CD4-positive, alpha-beta T cell treated with Interferon gamma for 1 hour (primary cell): Measurements from ENCODE around the gene ARVCF.

Experiments used
- DNase-seq: peaks from one replicate; pipeline ENCODE4 v3.0.0-alpha.2; 2020

ARVCF gene

DNA sequence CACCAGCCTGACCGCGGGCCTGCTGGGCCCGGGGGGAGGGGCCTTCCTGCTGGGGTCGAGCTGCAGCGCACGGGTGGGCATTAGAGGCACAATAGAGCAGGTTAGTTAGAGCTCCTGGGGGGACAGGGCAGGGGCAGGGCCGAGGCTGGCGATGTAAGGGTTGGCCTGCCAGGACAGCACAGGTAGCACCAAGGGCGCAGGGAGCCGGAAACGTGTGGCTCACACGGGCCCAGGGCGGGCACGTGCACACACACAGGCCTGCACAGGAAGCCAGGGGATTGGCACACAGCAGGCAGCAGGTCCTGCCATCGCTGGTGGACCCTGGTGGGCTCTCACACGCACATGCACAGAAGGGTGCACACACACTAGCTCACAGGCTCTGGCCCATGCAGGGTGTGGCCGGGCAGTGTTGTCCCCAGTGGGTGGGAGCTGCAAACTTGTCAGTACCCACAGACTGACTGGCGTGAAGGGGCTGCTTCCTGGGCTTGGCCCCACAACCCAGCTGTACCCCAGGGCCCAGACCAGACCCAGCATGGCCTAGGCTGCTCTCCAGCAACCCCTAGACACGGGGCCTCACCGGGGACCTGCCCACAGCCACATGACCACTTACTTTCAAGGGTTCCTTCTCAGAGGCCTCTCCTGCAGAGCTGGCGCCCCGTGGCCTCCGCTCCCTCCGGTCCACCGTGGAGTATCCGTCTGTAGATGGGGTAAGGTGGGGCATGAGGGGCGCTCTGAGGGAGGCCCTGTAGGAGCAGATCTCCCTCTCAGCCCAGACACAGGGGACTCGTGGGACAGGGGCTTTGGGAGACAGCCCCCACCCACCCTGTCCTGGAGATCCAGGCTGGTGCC is 45.1 kb downstream of the ARVCF start:
- no peak for DNase-seq

DNA sequence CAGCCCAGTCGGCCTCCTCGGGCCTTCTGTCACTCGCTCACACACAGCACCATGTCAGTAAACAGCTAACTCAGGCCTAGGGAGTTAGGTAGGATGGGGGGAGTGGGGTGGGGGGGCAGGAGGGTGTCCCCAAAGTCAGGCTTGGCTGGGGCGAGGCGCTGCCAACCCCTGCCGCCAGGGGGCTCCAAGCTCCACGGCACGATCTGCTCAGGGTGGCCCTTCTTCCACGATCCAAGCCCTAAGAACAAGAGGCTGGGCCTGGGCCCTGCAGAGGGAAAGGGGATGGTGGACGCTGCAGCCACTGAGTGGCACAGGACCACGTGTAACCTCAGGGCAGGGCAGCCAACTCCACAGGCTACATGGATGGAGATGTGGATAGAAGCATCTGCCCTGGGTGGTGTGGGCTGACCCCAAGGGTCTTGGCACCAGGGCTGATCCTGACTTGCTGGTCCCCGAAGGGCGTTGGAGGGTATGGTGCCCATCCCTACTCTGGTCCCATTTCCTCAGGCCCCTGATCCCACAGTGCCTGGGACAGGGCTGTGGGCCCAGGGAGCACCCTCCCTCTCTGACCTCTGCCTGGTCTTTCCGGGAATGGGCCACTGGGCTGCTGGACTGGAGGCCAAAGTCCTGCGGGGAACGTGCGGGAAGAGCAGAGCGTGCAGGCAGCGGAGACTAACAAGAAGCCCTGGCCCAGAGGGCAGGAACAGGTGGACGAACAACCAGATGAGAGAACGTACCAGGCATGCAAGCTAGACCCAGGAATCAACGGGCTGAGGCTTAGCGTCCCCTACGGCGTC is 45.9 kb downstream of the ARVCF start:
- DNase-seq = peak; percentile 68

DNA sequence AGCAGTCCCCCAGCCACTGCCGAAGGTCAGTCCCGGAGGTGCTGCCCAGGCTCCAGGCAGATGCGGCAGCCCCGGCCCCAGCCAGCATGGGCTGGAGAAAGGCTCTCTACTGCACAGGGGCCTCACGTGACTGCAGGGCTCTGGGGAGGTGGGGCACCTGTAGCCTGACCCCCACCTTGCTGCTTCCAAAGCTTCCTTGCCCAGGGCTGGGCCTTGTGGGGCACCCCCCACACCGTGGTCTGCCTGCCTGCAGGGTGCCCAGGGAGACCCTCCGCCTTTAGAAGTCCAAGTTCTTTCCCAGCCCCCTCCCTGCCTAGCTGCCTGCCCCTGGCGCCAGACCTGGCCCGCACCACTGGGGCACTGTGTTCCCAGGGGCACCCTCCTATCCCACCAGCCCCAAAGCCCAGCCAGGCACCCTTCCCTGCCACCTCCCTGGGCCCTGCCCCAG is 46.6 kb downstream of the ARVCF start:
- DNase-seq = no peak

DNA sequence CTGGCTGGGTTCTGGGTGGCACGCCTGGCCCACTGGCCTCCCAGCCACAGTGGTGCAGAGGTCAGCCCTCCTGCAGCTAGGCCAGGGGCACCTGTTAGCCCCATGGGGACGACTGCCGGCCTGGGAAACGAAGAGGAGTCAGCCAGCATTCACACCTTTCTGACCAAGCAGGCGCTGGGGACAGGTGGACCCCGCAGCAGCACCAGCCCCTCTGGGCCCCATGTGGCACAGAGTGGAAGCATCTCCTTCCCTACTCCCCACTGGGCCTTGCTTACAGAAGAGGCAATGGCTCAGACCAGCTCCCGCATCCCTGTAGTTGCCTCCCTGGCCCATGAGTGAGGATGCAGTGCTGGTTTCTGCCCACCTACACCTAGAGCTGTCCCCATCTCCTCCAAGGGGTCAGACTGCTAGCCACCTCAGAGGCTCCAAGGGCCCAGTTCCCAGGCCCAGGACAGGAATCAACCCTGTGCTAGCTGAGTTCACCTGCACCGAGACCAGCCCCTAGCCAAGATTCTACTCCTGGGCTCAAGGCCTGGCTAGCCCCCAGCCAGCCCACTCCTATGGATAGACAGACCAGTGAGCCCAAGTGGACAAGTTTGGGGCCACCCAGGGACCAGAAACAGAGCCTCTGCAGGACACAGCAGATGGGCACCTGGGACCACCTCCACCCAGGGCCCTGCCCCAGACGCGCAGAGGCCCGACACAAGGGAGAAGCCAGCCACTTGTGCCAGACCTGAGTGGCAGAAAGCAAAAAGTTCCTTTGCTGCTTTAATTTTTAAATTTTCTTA is 47.3 kb downstream of the ARVCF start:
- DNase-seq = no peak

DNA sequence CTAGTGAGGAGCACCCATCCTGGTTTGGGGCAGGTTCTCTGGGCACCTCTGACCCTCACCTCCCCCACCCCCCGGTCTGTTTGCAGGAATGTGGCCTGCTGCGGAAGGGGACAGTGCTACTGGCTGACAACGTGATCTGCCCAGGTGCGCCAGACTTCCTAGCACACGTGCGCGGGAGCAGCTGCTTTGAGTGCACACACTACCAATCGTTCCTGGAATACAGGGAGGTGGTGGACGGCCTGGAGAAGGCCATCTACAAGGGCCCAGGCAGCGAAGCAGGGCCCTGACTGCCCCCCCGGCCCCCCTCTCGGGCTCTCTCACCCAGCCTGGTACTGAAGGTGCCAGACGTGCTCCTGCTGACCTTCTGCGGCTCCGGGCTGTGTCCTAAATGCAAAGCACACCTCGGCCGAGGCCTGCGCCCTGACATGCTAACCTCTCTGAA is 48.2 kb downstream of the ARVCF start:
- no peak for DNase-seq

DNA sequence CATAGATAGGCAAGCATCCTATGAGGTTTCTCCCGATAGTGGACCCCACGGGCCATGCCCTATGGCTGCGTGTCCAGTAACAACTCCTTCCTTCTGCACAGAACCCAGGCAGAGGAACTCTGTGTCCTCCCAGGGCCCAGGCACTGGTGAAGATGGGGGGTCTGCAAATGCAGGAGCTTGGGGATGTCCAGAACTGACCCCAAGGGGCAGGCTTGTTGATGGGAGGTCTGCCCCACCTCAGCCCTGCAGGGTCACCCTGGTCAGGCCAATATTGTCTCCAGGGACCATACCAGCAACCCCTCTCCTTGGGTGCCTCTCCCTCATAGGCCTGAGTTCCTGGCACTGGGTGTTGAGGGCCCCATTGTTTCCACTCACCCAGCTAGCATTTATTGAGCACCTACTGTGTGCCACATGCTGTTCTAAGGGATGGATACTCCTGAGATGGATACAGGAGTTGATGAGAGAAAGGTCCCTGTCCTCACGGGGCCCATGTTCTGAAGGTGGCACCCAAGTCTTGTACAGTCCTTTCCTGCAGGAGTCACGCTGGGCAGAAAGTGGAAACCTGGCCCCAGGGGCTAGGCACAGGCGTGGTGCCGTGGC is 48.7 kb downstream of the ARVCF start:
- no peak for DNase-seq

DNA sequence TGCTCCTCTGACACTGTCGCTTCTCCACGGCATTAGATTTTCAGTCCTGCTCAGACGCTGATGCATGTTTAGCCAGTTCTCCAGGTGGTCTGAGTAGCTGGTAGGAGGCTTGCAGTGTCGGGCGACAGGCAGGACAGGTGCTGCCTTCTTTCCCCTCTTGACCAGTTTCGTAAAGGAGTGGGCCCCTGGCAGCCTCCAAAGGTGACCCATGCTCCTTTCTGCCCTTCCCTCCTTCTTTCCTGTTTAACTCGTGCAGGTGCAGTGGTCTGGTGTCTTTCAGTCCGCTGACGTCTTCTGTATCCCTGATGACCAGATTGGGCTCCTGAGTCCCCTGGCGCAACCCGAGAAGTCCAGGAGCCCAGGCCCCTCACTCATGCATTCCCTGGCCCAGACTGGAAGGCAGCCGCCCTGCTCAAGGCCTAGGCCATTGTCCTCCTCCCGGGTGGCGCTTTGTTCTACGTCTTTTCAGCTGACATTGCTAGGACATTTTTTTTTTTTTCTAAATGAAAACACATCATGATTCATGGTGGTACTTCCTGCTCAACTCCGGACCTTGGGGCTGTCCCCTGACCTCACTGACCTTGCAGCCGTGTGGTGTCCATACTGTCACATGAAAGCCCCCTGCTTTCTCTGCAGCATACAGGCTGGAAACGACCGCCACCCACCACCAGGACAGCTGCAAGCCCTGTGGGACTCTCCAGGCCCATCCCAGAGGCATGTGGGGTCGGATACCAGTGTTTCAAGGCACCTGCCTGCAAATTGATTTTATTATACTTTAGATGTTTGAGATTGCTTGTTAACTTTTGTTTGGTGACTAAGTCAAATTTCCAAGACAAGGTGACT is 49.5 kb downstream of the ARVCF start:
- no peak for DNase-seq

DNA sequence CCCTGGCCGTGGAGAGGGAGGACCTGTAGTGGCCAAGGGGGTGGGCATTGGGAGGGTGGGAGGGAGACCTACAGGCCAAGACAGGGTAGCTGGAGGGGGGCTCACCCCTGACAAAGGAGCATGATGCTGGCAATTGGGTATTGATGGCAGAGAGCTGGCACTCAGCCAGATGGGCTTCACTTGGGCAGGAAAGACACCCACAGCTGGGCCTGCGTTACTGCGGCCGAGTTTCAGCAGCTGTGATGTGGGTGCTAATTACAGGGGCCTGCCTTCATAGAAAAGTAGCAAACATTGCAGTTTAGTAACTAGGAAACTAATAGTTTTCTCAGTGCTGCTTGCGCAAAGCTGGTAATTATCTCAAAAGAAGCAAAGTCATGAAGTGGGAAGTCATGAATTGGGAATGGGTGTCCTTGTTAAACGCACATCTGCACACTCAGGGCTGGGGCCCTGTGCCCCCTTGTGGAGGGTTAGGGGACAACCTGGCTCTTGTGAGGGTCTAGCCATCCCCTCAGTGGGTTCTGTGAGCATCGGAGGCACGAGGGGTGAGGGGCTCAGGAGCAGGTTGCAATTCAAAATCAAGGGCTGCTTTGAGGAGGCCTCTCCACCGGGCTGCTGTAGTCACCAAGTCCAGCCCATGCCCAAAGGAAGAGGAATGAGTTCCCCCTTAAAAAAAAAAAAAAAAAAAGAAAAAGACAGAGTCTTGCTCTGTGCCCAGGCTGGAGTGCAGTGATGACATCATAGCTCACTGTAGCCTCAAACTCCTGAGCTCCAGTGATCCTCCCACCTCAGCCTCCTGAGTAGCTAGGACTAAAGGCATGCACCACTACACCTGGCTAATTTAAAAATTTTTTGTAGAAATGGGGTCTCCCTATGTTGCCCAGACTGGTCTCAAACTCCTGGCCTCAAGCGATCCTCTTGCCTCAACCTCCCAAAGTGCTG is 50.6 kb downstream of the ARVCF start:
- DNase-seq = no peak

DNA sequence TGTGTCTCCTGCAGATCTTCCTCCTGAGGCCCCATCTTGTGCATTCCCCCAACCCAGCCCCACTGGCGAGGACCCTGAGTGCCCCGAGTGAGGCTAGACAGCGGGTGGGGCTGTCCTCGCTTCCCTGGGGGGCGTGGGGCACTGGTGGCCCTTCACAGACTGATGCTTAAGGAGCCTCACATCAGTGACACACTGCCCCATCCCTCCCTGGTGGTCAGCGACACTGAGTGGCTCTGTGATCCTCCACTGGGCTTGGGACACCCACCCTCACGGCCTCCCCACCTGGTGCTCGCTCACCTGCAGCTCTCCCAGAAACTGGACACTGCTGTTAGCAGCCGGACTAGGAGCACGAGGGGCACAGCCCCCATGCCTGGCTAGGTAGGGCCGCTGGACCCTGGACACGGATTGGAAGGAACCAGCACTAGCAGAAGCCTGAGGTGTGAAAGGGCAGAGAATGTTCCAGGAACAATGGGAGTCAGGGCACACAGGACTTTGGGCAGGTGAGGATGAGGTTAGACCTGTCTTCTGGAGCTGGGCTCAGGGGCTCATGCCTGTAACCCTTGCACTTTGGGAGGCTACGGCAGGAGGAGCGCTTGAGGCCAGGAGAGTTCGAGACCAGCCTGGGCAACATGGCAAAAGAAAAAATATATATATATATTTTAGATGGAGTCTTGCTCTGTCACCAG is 51.8 kb downstream of the ARVCF start:
- DNase-seq = no peak

DNA sequence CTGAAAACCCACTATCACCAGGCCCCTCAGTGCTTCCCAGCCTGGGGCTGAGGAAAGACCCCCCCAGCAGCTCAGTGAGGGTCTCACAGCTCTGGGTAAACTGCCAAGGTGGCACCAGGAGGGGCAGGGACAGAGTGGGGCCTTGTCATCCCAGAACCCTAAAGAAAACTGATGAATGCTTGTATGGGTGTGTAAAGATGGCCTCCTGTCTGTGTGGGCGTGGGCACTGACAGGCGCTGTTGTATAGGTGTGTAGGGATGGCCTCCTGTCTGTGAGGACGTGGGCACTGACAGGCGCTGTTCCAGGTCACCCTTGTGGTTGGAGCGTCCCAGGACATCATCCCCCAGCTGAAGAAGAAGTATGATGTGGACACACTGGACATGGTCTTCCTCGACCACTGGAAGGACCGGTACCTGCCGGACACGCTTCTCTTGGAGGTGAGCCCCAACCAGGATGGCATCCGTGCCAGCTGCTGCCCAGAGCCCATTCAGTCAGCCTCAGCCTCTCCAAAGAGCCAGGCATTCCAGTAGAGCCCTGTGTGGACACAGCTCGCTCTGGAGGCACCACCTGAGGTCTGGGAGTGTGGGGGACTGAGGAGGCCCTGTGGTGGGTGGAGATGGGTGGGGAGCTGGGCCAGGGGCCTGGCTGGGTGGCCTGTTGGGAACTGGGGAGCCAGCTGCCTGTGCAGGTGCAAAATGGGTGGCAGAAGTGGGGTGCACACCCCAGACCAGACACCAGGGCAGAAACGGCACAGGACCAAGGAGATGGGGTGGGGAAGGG is 52.6 kb downstream of the ARVCF start:
- DNase-seq = no peak

DNA sequence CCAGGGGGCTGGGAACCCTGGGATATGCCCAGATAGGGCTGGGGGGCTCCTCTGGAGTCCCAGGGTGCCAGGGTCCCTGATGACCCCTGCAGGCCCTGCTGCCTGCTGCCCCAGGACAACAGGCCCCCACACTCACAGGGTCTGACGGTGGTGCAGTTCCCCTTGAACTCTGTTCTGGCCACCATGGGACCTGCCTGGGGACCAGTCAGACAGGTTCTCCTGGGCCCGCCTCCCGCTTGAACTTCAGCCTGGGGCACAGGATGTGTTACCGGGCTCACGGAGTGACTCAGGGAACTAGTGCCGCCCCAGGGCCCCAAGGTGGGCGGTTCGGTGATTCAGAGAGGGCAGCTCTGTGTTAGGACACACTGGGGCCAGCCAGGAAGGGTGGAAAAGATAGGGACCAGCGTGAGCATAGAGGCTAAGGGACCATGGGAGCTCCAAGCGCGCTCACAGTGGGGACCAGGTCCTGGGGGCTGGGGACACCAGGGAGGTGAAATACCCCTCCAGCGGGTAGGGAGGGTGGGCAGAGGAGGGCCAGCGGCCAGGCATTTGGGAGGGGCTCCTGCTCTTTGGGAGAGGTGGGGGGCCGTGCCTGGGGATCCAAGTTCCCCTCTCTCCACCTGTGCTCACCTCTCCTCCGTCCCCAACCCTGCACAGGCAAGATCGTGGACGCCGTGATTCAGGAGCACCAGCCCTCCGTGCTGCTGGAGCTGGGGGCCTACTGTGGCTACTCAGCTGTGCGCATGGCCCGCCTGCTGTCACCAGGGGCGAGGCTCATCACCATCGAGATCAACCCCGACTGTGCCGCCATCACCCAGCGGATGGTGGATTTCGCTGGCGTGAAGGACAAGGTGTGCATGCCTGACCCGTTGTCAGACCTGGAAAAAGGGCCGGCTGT is 53.5 kb downstream of the ARVCF start:
- no peak for DNase-seq

DNA sequence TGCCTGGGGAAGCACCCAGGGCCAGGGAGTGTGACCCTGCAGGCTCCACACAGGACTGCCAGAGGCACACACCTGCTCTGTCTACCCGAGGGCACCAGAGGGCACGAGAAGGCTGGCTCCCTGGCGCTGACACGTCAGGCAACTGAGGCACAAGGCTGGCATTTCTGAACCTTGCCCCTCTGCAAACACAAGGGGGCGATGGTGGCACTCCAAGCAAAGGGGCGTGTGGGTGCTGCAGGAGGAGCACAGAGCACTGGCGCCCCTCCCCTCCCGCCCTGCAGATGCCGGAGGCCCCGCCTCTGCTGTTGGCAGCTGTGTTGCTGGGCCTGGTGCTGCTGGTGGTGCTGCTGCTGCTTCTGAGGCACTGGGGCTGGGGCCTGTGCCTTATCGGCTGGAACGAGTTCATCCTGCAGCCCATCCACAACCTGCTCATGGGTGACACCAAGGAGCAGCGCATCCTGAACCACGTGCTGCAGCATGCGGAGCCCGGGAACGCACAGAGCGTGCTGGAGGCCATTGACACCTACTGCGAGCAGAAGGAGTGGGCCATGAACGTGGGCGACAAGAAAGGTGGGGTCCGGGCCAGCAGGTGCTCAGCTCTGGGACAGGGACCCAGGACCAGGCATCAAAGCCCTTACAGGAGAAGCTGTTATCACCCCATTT is 54.2 kb downstream of the ARVCF start:
- DNase-seq = peak; percentile 43

DNA sequence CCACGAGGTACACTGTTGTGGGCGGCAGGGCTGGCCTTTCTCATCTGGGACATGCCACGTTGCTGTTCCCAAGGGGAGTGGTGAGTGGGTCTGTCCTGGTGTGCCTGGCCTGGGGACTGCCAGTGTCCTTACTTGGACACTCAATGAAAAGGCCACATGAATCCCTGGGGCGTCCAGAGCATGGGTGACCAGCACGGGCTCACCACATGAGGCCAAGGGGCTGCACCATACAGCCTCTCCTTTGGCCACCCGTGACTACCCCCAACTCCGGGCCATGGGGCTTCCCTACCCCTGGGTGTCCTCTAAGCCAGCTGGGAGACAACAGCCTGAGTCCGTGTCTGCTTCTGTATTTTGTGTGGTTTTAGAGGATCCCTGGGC is 54.8 kb downstream of the ARVCF start:
- no peak for DNase-seq

DNA sequence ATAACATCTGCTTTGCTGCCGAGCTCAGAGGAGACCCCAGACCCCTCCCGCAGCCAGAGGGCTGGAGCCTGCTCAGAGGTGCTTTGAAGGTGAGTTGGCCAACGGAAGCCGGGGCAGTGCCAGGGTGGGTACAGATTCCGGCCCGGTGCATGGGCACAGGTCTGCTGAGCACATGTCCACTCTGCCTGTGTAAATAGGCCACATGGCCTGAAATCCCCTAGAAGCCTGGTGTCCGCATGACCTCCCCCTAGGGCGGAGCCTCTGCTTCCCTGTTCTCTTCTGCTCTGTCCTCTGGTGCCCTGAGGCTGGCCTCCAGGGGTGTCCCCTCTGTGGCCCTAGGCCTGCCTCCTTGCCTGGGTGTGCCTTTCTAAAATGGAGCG is 55.4 kb downstream of the ARVCF start:
- DNase-seq = no peak

DNA sequence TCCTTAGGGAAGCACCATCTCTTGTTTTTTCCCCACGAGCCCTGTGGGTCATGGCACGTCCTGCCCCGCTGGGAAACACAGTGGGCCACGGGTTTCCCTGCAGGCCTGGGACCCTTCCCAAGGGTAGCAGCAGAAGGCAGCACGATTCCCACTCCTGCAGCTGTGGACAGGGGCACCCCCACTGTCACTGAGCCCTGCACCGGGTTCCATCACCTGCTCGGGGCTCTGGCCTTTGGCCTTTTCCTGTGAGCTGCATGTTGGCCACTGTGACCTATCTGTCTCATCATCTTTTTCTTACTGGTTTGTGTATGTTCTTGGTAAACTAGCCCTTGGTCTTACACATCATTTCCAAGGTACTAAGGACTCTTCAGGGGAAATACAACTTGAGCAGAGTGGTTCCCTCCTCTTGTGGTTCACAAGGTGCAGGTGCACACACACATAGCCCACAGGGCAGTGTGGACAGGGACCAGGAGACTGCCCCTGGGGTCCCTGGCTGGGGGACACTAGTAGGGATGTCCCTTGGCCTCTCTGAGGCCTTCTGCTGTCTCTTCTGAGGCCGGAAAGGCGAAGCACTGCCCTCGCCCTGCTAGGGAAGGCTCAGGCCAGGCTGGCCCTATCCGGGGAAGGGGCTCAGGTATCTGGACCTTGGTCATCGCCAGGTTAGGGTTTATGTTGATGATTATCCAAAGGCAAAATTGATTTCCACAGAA is 56.0 kb downstream of the ARVCF start:
- DNase-seq = no peak

DNA sequence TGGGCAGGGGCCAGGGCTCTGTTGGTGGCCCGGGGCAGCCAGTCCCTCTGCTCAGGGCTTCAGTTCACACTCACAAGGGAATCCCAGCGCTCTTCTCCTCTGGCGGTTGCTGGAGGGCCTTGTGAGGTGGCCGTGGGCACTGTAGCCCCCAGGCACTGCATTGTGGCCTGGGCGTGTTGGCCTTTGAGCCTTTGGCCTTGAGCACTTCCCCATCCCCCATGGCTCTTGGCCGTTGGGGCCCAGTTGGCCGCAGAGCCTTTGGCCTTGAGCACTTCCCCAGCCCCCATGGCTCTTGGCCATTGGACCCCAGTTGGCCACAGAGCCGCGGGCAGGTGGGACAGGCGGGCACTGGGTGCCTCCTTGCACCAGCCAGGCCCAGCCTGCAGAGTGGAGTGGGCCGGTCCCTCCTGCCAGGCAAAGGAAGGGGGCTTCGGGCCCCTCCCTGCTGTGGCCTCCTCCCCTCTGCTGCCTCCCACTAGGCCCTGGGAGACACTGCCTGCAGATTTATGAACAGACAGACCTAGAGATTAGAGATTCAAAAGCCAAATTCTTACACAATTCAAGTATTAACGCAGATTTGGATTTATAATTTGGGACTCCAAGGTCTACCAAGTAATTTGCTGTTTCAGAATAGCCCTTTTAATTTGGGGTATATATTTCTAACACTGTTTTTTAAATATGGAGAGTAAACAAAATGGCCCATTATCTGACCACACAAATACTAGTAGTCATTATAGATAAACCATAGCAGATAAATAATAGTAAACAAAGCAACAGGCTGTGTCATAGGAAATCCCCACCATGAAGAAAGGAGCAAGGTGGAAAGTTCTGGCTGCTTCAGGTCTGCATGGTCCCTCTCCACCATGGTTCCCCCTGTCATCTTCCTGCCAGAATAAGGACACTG is 56.8 kb downstream of the ARVCF start:
- no peak for DNase-seq
